ENCODE results near the gene ABI3. TPM values are rescaled to one million over a fixed set of nuclear protein-coding genes. Genes with fewer than 3 reads are reported as not detected.

Gene ABI3
- polyA plus RNA-seq, 1 donor from 2014 or later: not detected

DNA sequence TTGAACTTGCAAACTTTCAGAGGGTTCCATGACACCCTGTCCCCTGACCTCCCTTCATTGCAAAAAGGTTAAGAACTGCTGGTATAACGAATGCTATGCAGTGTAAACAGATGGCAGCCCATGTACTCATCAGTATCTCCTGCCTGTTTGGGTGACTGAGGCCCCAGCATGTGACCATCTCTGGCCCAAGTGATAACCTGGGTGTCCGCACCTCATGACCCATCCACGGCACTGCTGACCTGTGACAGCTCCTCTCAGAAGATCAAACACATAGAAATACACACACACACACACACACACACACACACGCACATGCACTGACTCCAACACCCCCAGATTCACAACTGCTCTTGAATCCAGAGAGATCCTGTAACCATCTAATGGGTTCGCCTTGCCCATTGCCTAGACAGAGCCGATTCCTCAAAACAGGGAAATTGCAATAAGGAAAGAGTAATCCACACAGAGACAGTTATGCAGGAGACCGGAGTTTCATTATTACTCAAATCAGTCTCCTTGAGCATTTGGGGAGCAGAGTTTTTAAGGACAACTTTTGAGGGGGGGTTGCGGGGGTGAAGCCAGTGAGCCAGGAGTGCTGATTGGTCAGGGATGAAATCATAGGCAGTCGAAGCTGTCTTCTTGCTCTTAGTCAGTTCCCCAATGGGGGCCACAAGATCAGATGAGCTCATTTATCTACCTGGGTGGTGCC lies 31.3 kb downstream of the ABI3 start:
- no peaks in the 10 kb centered on the region for H3K36me3 ChIP-seq (ENCODE audit: insufficient read depth, low read length)

DNA sequence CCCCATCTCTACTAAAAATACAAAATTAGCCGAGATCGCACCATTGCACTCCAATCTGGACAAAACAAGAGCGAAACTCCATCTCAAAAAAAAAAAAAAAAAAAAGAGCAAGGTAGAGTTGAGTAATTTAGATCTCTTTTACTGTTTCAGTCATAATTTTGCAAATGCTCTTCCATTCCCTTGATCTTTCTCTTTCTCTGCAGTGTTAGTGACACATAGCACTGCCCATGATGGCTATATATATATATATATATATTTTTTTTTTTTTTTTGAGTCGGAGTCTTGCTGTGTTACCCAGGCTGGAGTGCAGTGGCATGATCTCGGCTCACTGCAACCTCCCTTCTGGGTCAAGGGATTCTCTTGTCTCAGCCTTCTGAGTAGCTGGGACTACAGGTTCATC lies 32.3 kb downstream of the ABI3 start:
- Histone ChIP-seq H3K9me3 (ENCODE audit: low read length) (no peaks in the 10 kb centered on the region), H4K20me1 (ENCODE audit: insufficient read depth) (no peaks in the 10 kb centered on the region), H3K36me3 (ENCODE audit: insufficient read depth, low read length) (no peaks in the 10 kb centered on the region), H3K4me3 (ENCODE audit: low read length) (no peak overlapping the region), H2AFZ (ENCODE audit: low read depth, low read length) (no peak overlapping the region), H3K27me3 (ENCODE audit: insufficient read depth, low read depth, low read length) (no peaks in the 10 kb centered on the region), H3K9ac (ENCODE audit: low read length) (no peak overlapping the region), H3K79me2 (replicated peaks; ENCODE audit: insufficient read depth, low read length) (no peaks in the 10 kb centered on the region), H3F3A (ENCODE audit: insufficient read depth, low read length, poor library complexity, severe bottlenecking) (no peaks in the 10 kb centered on the region), H3K27ac (ENCODE audit: low read length) (no peak overlapping the region), H3K4me2 (ENCODE audit: low read length) (no peak overlapping the region), H3K9me2 (ENCODE audit: insufficient read depth, low read length) (no peaks in the 10 kb centered on the region)
- TF ChIP-seq MXI1 (conservative IDR thresholded peaks at IDR 0.05; ENCODE audit: poor library complexity, severe bottlenecking) (no peak), SMC3 (conservative IDR thresholded peaks at IDR 0.05; ENCODE audit: poor library complexity) (no peak), POLR2AphosphoS5 (IDR thresholded peaks at IDR 0.05) (no peak), EZH2 (IDR thresholded peaks at IDR 0.05; ENCODE audit: borderline replicate concordance, insufficient read depth, low read length, poor library complexity, severe bottlenecking) (no peak), EP300 (conservative IDR thresholded peaks at IDR 0.05; ENCODE audit: poor library complexity, severe bottlenecking) (no peak), RAD21 (conservative IDR thresholded peaks at IDR 0.05) (no peak), TAF1 (IDR thresholded peaks at IDR 0.05; ENCODE audit: low read depth) (no peak)
- TF ChIP-seq, protein P1, sequence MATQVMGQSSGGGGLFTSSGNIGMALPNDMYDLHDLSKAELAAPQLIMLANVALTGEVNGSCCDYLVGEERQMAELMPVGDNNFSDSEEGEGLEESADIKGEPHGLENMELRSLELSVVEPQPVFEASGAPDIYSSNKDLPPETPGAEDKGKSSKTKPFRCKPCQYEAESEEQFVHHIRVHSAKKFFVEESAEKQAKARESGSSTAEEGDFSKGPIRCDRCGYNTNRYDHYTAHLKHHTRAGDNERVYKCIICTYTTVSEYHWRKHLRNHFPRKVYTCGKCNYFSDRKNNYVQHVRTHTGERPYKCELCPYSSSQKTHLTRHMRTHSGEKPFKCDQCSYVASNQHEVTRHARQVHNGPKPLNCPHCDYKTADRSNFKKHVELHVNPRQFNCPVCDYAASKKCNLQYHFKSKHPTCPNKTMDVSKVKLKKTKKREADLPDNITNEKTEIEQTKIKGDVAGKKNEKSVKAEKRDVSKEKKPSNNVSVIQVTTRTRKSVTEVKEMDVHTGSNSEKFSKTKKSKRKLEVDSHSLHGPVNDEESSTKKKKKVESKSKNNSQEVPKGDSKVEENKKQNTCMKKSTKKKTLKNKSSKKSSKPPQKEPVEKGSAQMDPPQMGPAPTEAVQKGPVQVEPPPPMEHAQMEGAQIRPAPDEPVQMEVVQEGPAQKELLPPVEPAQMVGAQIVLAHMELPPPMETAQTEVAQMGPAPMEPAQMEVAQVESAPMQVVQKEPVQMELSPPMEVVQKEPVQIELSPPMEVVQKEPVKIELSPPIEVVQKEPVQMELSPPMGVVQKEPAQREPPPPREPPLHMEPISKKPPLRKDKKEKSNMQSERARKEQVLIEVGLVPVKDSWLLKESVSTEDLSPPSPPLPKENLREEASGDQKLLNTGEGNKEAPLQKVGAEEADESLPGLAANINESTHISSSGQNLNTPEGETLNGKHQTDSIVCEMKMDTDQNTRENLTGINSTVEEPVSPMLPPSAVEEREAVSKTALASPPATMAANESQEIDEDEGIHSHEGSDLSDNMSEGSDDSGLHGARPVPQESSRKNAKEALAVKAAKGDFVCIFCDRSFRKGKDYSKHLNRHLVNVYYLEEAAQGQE (IDR thresholded peaks at IDR 0.05; ENCODE audit: borderline replicate concordance): no peak
- TF ChIP-seq, protein P2, sequence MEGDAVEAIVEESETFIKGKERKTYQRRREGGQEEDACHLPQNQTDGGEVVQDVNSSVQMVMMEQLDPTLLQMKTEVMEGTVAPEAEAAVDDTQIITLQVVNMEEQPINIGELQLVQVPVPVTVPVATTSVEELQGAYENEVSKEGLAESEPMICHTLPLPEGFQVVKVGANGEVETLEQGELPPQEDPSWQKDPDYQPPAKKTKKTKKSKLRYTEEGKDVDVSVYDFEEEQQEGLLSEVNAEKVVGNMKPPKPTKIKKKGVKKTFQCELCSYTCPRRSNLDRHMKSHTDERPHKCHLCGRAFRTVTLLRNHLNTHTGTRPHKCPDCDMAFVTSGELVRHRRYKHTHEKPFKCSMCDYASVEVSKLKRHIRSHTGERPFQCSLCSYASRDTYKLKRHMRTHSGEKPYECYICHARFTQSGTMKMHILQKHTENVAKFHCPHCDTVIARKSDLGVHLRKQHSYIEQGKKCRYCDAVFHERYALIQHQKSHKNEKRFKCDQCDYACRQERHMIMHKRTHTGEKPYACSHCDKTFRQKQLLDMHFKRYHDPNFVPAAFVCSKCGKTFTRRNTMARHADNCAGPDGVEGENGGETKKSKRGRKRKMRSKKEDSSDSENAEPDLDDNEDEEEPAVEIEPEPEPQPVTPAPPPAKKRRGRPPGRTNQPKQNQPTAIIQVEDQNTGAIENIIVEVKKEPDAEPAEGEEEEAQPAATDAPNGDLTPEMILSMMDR (IDR thresholded peaks at IDR 0.05; ENCODE audit: poor library complexity, severe bottlenecking): no peak

More for the DNA sequence above, 31.3 kb downstream of the ABI3 start:
- no peak overlapping the region for H3K9ac ChIP-seq (ENCODE audit: low read length)
- H3K79me2 ChIP-seq (replicated peaks; ENCODE audit: insufficient read depth, low read length): no peaks in the 10 kb centered on the region
- H3K9me3 ChIP-seq (ENCODE audit: low read length): no peaks in the 10 kb centered on the region
- TF ChIP-seq EP300 (conservative IDR thresholded peaks at IDR 0.05; ENCODE audit: poor library complexity, severe bottlenecking) (no peak), TAF1 (IDR thresholded peaks at IDR 0.05; ENCODE audit: low read depth) (no peak), RAD21 (conservative IDR thresholded peaks at IDR 0.05) (no peak), SMC3 (conservative IDR thresholded peaks at IDR 0.05; ENCODE audit: poor library complexity) (no peak), MXI1 (conservative IDR thresholded peaks at IDR 0.05; ENCODE audit: poor library complexity, severe bottlenecking) (no peak), EZH2 (IDR thresholded peaks at IDR 0.05; ENCODE audit: borderline replicate concordance, insufficient read depth, low read length, poor library complexity, severe bottlenecking) (no peak), POLR2AphosphoS5 (IDR thresholded peaks at IDR 0.05) (no peak)
- TF ChIP-seq, protein P1 (IDR thresholded peaks at IDR 0.05; ENCODE audit: borderline replicate concordance): no peak
- TF ChIP-seq, protein P2 (IDR thresholded peaks at IDR 0.05; ENCODE audit: poor library complexity, severe bottlenecking): no peak
- no peak overlapping the region for H2AFZ ChIP-seq (ENCODE audit: low read depth, low read length)
- no peaks in the 10 kb centered on the region for H4K20me1 ChIP-seq (ENCODE audit: insufficient read depth)
- H3K27me3 ChIP-seq (ENCODE audit: insufficient read depth, low read depth, low read length): no peaks in the 10 kb centered on the region
- H3K4me3 ChIP-seq (ENCODE audit: low read length): no peak overlapping the region
- H3F3A ChIP-seq (ENCODE audit: insufficient read depth, low read length, poor library complexity, severe bottlenecking): no peaks in the 10 kb centered on the region
- H3K9me2 ChIP-seq (ENCODE audit: insufficient read depth, low read length): no peaks in the 10 kb centered on the region
- no peak overlapping the region for H3K27ac ChIP-seq (ENCODE audit: low read length)
- H3K4me2 ChIP-seq (ENCODE audit: low read length): no peak overlapping the region
